HepG2 (cell line): Measurements from ENCODE around the gene SLC6A6. TPM values are rescaled to one million over a fixed set of nuclear protein-coding genes. Genes with fewer than 3 reads are reported as not detected.

Source experiments
- DR1 ChIP-seq: sonication (generic); formaldehyde crosslinking; IDR thresholded peaks from 2 replicates; pipeline ENCODE4 v1.8.0; 2021; ENCODE audit warnings: mild to moderate bottlenecking, missing genetic modification reagents, inconsistent platforms
- ESRRA ChIP-seq: sonication (generic); formaldehyde crosslinking; IDR thresholded peaks from 2 replicates; pipeline ENCODE4 v1.5.1; 2020; ENCODE audit warnings: mild to moderate bottlenecking, low read depth, missing genetic modification reagents
- FOXA1 ChIP-seq, 2 experiments: fragments of 450-650 bp in 1 of 2; sonication (generic) in 1 of 2; formaldehyde crosslinking in 1 of 2; IDR thresholded peaks; 2 replicates each; pipeline versions ENCODE4 v1.4.0 to v1.6.1; 2016 to 2020; ENCODE audit warnings: missing genetic modification reagents in 1 of 2
- FOXK2 ChIP-seq: fragments of 450-650 bp; IDR thresholded peaks from 2 replicates; pipeline ENCODE4 v1.6.1; 2016
- GABPA ChIP-seq, 2 experiments: IDR thresholded peaks; 2 replicates each; pipeline ENCODE4 v1.6.1; 2011 to 2016; ENCODE audit warnings: low read depth in 2 of 2, low read length in 1 of 2, missing biosample characterization in 1 of 2, missing genetic modification characterization in 1 of 2
- IRF2 ChIP-seq: IDR thresholded peaks from 2 replicates; pipeline ENCODE4 v1.6.1; 2018; ENCODE audit warnings: missing genetic modification reagents, missing compliant biosample characterization
- MBD4 ChIP-seq: IDR thresholded peaks from 2 replicates; pipeline ENCODE4 v1.6.1; 2012; ENCODE audit warnings: low read length, inconsistent platforms, borderline replicate concordance
- NR2C2 ChIP-seq: sonication (generic); formaldehyde crosslinking; IDR thresholded peaks from 2 replicates; pipeline ENCODE4 v1.4.0; 2020; ENCODE audit warnings: missing genetic modification reagents, mild to moderate bottlenecking, moderate library complexity, borderline replicate concordance
- NR2F6 ChIP-seq, 2 experiments: IDR thresholded peaks; 2 replicates each; pipeline ENCODE4 v1.6.1; 2016; ENCODE audit warnings: antibody characterized with exemption in 1 of 2, mild to moderate bottlenecking in 1 of 2
- POGK ChIP-seq: sonication (generic); formaldehyde crosslinking; conservative IDR thresholded peaks from 2 replicates; pipeline ENCODE4 v1.8.0; 2022; ENCODE audit warnings: mild to moderate bottlenecking, moderate library complexity, missing genetic modification reagents
- RERE ChIP-seq: IDR thresholded peaks from 2 replicates; pipeline ENCODE4 v1.6.1; 2016; ENCODE audit warnings: low read depth, missing genetic modification reagents, missing compliant biosample characterization
- TFAP4 ChIP-seq: sonication (generic); IDR thresholded peaks from 2 replicates; pipeline ENCODE4 v1.6.1; 2016; ENCODE audit warnings: low read depth, borderline replicate concordance
- THAP8 ChIP-seq: sonication (generic); formaldehyde crosslinking; IDR thresholded peaks from 2 replicates; pipeline ENCODE4 v1.5.1; 2020; ENCODE audit warnings: missing genetic modification reagents, mild to moderate bottlenecking, borderline replicate concordance
- ZBTB44 ChIP-seq: sonication (generic); formaldehyde crosslinking; IDR thresholded peaks from 2 replicates; pipeline ENCODE4 v1.4.0; 2020; ENCODE audit warnings: missing genetic modification reagents
- ZFP36 ChIP-seq: fragments of 150-350 bp; IDR thresholded peaks from 2 replicates; pipeline ENCODE4 v1.6.1; 2018; ENCODE audit warnings: borderline replicate concordance, low read length, low read depth; ENCODE audit not compliant: partially characterized antibody
- ZNF225 ChIP-seq: sonication (generic); formaldehyde crosslinking; IDR thresholded peaks from 2 replicates; pipeline ENCODE4 v1.4.0; 2020; ENCODE audit warnings: mild to moderate bottlenecking, missing genetic modification reagents
- ZNF44 ChIP-seq: sonication (generic); formaldehyde crosslinking; IDR thresholded peaks from 2 replicates; pipeline ENCODE4 v1.5.1; 2020; ENCODE audit warnings: mild to moderate bottlenecking, missing genetic modification reagents
- ZNF678 ChIP-seq: sonication (generic); formaldehyde crosslinking; IDR thresholded peaks from 2 replicates; pipeline ENCODE4 v1.4.0; 2020; ENCODE audit warnings: mild to moderate bottlenecking, missing genetic modification reagents
- ZNF816 ChIP-seq: sonication (generic); formaldehyde crosslinking; IDR thresholded peaks from 2 replicates; pipeline ENCODE4 v1.8.0; 2022; ENCODE audit warnings: missing genetic modification reagents, mild to moderate bottlenecking, borderline replicate concordance
- polyA plus RNA-seq, 8 experiments: library from polyadenylated mRNA; depleted of rRNA in 3 of 8; stranded (reverse) in 7 of 8; unstranded in 1 of 8; fragments of >200 nt; fragmentation: Illumina TruSeq in 4 of 8; extraction: Trizol in 4 of 8; gene quantifications; 2 replicates each; pipeline versions ENCODE4 v1.2.1 to v1.2.3, GENCODE V29; 2011 to 2016; ENCODE audit warnings: low read depth in 4 of 8, missing spikeins in 1 of 8, mixed read lengths in 1 of 8; ENCODE audit not compliant: insufficient read depth in 1 of 8
- total RNA-seq, 5 experiments: library from RNA; depleted of rRNA; stranded (reverse); fragments of >200 nt; fragmentation: Illumina TruSeq; extraction: Trizol; gene quantifications; 2 replicates each; pipeline ENCODE4 v1.2.3, GENCODE V29; 2016; ENCODE audit warnings: low read depth in 1 of 5

SLC6A6 gene
- total and polyA plus RNA-seq, 2 of the 13 experiments (the other 11 are each of a cell fraction or from before 2014, with no cell fraction given), result 14.1 to 20.7 TPM

GRCh38 chr3:14423197-14423743, 20.9 kb downstream of the SLC6A6 start (continued):
- TF ChIP-seq ZBTB44 (CRISPR knock-in tag) (no peak), MBD4 (no peak), GABPA (IDR thresholded peaks at IDR 0.05; ENCODE audit: low read depth, low read length) (no peak), GABPA (CRISPR knock-in tag; IDR thresholded peaks at IDR 0.05; ENCODE audit: low read depth) (no peak), ZNF44 (no peak), FOXK2 (no peak), ZNF678 (no peak), NR2C2 (CRISPR knock-in tag) (no peak), POGK (CRISPR knock-in tag) (no peak), NR2F6 (IDR thresholded peaks at IDR 0.05) (no peak), NR2F6 (CRISPR knock-in tag; IDR thresholded peaks at IDR 0.05) (peak; percentile 67; the same call in 1 of the 2 replicates), RERE (CRISPR knock-in tag) (no peak), DR1 (CRISPR knock-in tag) (no peak), ZNF816 (CRISPR knock-in tag) (no peak), TFAP4 (0 out of 2 replicates have a peak, but pooled peaks have one; percentile 50), THAP8 (CRISPR knock-in tag) (no peak), ZFP36 (no peak), ESRRA (CRISPR knock-in tag) (no peak), ZNF225 (CRISPR knock-in tag) (no peak), FOXA1 (IDR thresholded peaks at IDR 0.05) (no peak), FOXA1 (CRISPR knock-in tag; IDR thresholded peaks at IDR 0.05) (peak; percentile 89), IRF2 (peak; percentile 71; the same call in 1 of the 2 replicates)
